Superior temporal gyrus (tissue), 1 donor: ENCODE measurements around the gene SEMA3E.

Source experiments
- DNase-seq: peaks from one replicate; pipeline ENCODE4 v3.0.0-alpha.2; 2016; ENCODE audit errors: extremely low spot score

SEMA3E gene

GRCh38 chr7:83355143-83355542 is 293.8 kb downstream of the SEMA3E start:
- DNase-seq: no peak

DNA sequence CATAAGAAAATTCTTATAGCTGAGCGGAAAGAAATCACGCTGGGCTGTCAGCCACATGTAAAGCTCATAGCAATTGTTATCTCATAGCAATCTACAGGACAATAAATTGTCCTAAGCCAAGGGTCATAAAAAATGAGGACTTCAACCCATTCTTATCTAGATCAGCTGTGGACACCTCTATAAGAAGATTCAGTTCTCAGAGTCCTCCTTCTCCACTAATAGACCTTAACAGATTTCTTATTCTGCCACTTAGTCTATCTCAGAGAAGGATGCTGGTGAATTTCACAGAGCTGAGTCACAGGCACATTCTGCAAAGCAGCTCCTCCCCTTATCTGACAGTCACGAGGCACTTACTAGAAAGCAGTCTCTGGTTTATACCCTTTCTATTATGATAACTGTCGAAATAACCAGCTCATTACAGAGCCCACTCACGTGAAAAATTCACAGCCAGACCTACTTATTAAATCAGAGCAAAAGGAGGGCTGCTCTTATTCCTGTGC is 300.9 kb downstream of the SEMA3E start:
- DNase-seq: no peak

- no peak for DNase-seq
Observed at GRCh38 chr7:83339907-83340306, 309.0 kb downstream of the SEMA3E start.

DNA sequence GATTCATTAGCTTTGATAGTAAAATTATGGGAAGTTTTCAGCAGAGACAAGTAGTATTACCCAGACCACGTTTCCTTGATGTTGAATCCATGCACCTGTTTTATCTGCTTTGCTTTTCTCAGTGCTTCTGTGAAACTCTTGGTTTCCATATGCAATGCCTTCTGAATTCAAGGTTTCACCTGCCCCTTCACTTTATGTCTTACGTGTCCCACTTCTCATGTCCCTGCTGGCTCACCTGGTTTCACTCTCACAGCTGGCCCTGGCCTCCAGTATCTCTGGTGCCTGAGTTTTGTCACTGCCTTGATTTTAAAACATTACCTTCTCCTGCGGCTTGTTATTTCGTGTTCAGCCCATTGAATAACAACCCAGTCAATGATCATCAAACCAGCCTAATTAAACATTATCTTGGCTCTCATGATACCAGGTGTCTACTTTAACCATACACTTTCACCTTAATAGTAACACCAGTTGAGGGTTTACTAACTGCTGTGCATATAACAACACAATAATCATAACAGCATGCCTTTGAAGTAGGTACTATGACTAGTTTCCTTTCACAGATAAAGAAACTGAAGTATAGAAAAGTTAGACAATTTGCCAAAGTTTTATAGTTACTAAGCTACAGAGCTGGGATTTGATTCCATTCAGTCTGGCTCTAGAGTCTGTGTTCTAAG is 310.5 kb downstream of the SEMA3E start:
- DNase-seq: no peak

DNA sequence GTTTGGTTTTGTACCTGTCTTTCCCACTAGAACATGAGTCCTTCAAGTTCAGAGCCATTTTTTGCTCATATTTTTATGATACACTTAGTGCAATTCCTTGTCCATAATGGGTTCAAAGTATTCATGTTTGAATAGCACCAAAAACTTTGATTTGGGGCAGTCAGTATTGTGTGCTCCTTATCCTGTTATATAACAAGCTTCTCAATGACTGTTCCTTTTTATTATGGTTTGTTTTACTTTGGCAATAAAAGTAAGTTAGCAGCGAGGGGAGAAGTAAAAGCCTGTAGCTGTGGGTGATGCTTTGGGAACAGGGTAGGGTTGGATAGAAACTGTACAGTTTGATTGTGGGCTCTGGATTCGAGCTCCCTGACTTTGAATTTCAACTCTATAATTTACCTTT is 311.9 kb downstream of the SEMA3E start:
- DNase-seq: no peak

DNA sequence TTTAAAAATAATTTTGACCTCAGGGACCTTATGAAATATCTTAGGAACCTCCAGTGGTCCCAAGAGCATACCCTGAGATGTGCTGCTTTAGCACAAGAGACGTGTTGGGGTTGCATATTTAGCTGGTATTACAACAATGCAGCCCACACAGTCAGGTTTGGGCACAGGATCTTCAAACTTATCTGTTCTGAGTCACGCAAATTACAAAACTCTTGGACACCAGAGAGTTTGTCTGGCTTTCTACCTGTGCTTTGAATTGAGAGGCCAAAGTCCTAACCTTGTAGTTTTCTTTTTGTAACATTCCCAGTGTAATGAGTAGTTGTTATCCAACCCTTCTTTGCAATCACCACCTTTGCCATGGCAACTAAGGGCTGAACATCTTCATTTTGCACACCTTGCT is 322.7 kb downstream of the SEMA3E start:
- no peak for DNase-seq

DNA sequence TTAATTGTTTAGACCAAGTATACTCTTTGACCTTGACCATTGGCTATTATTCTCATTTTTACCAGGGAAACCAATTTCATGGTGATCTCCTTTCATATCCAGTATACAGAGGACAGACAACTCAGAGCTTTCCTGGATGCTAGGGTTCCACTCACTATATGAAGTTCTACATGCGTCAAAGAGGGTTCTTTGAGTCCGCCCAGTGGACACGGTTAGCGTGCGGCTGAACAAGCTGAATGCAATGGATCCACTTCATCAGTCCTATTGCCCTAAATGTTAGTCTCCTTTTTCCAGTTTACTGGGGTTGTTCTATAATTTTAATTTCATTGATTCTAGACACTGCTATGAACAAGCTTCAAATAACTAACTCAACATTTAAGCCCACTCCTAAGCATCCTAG is 323.9 kb downstream of the SEMA3E start:
- no peak for DNase-seq

GRCh38 chr7:83324596-83324995 is 324.3 kb downstream of the SEMA3E start:
- DNase-seq: no peak

- DNase-seq: no peak
Observed at GRCh38 chr7:83321011-83321410, 327.9 kb downstream of the SEMA3E start.

- DNase-seq: no peak
Observed at GRCh38 chr7:83313931-83314330, 335.0 kb downstream of the SEMA3E start.
